A549 treated with dexamethasone at 1 μM for 4 hours (cell line): ENCODE results near the gene MTA3. TPM values are rescaled to one million over a fixed set of nuclear protein-coding genes. Genes with fewer than 3 reads are reported as not detected.

Experiments
- total RNA-seq: library from RNA; stranded (reverse); fragments of 200-300 nt; extraction: Qiagen RNA extraction; gene quantifications from 5 replicates; pipeline ENCODE4 v1.2.3, GENCODE V29; 2022

The MTA3 gene
- 31.3 to 35.1 TPM (median 33.2 TPM) in 5 replicates for total RNA-seq

GRCh38 chr2:42568401-42569115 lies at the start of gene MTA3:
Gene MTA3, plus strand, starts transcription at chr2:42568632. Its CDS starts 114 bp downstream, at chr2:42568746.

GRCh38 chr2:42764096-42764495 lies 195.7 kb downstream of the MTA3 start, which contains the start of gene OXER1:
Gene OXER1, minus strand, starts transcription at chr2:42764135. Its CDS starts 73 bp downstream, at chr2:42764062.

GRCh38 chr2:42792583-42793333 lies 224.3 kb downstream of the MTA3 start, which contains the start of gene HAAO:
Gene HAAO, minus strand, starts transcription at chr2:42792583. Its CDS starts 47 bp downstream, at chr2:42792536.

Other genes starting within 250 kb of the MTA3 start
- gene COX7A2L, start 207.4 kb upstream of the MTA3 start, total RNA-seq = 150 to 177 TPM (median 157 TPM) in 5 replicates
- gene KCNG3, start 74.7 kb upstream of the MTA3 start, total RNA-seq = 0.41 to 0.73 TPM (median 0.54 TPM) in 5 replicates
- not detected in 5 replicates for gene OXER1, start 195.5 kb downstream of the MTA3 start, total RNA-seq
- gene HAAO, start 224.0 kb downstream of the MTA3 start, total RNA-seq = not detected in 5 replicates